HUES48 (cell line): Measurements from ENCODE around the gene TAS2R13.

ENCODE experiments used
- H3K27ac ChIP-seq: one replicate; pipeline ENCODE4 v1.7.0; 2013; ENCODE audit warnings: low read depth, low read length, inconsistent platforms
- H3K27me3 ChIP-seq: 2 replicates; pipeline ENCODE4 v1.6.1; 2013; ENCODE audit warnings: mild to moderate bottlenecking, low read length; ENCODE audit not compliant: control insufficient read depth, insufficient read depth
- H3K36me3 ChIP-seq: 2 replicates; pipeline ENCODE4 v1.6.1; 2013; ENCODE audit warnings: low read length; ENCODE audit not compliant: control insufficient read depth, insufficient read depth
- H3K4me1 ChIP-seq: 2 replicates; pipeline ENCODE4 v1.6.1; 2013; ENCODE audit warnings: mild to moderate bottlenecking, low read length; ENCODE audit not compliant: control insufficient read depth, insufficient read depth
- H3K4me3 ChIP-seq: 2 replicates; pipeline ENCODE4 v1.5.1; 2013; ENCODE audit warnings: mild to moderate bottlenecking, low read depth, low read length
- H3K9ac ChIP-seq: 2 replicates; pipeline ENCODE4 v1.6.1; 2013; ENCODE audit warnings: mild to moderate bottlenecking, low read depth, low read length, moderate library complexity
- H3K9me3 ChIP-seq: 2 replicates; pipeline ENCODE4 v1.6.1; 2013; ENCODE audit warnings: low read length; ENCODE audit not compliant: control insufficient read depth, insufficient read depth

Gene TAS2R13

GRCh38 chr12:10926269-10926668 lies 16.9 kb upstream of the TAS2R13 start:
- no peaks in the 10 kb centered on the region for H3K4me1 ChIP-seq
- H3K36me3 ChIP-seq: no peaks in the 10 kb centered on the region
- H3K27me3 ChIP-seq: no peaks in the 10 kb centered on the region
- H3K4me3 ChIP-seq: no peak overlapping the region
- no peaks in the 10 kb centered on the region for H3K9me3 ChIP-seq
- H3K9ac ChIP-seq: no peak overlapping the region
- no peak overlapping the region for H3K27ac ChIP-seq

GRCh38 chr12:10919809-10920208 lies 10.4 kb upstream of the TAS2R13 start:
- no peak overlapping the region for H3K27ac ChIP-seq
- H3K9ac ChIP-seq: no peak overlapping the region
- no peaks in the 10 kb centered on the region for H3K36me3 ChIP-seq
- no peaks in the 10 kb centered on the region for H3K9me3 ChIP-seq
- no peak overlapping the region for H3K4me3 ChIP-seq
- no peaks in the 10 kb centered on the region; the same call in 1 of the 2 replicates for H3K4me1 ChIP-seq
- H3K27me3 ChIP-seq: no peaks in the 10 kb centered on the region

- Histone ChIP-seq H3K27me3 (no peaks in the 10 kb centered on the region), H3K36me3 (no peaks in the 10 kb centered on the region), H3K4me1 (peaks cover 10% of the 10 kb centered on the region; the same call in 1 of the 2 replicates), H3K4me3 (no peak overlapping the region), H3K27ac (no peak overlapping the region), H3K9me3 (no peaks in the 10 kb centered on the region), H3K9ac (no peak overlapping the region)
Measured at GRCh38 chr12:10910380-10910779, 1.0 kb upstream of the TAS2R13 start.

- H3K27ac ChIP-seq: no peak overlapping the region
- no peaks in the 10 kb centered on the region for H3K9me3 ChIP-seq
- H3K36me3 ChIP-seq: no peaks in the 10 kb centered on the region
- no peak overlapping the region for H3K9ac ChIP-seq
- no peaks in the 10 kb centered on the region for H3K27me3 ChIP-seq
- H3K4me1 ChIP-seq: no peaks in the 10 kb centered on the region
- no peak overlapping the region for H3K4me3 ChIP-seq
Measured at GRCh38 chr12:10904686-10905085, 4.7 kb downstream of the TAS2R13 start.

GRCh38 chr12:10901427-10901826 lies 7.9 kb downstream of the TAS2R13 start:
- no peak overlapping the region for H3K4me3 ChIP-seq
- no peaks in the 10 kb centered on the region for H3K36me3 ChIP-seq
- no peaks in the 10 kb centered on the region for H3K4me1 ChIP-seq
- no peaks in the 10 kb centered on the region for H3K27me3 ChIP-seq
- H3K27ac ChIP-seq: no peak overlapping the region
- H3K9me3 ChIP-seq: no peaks in the 10 kb centered on the region
- no peak overlapping the region for H3K9ac ChIP-seq

GRCh38 chr12:10900972-10901371 lies 8.4 kb downstream of the TAS2R13 start:
- no peak overlapping the region for H3K27ac ChIP-seq

GRCh38 chr12:10900530-10900929 lies 8.8 kb downstream of the TAS2R13 start:
- Histone ChIP-seq H3K27ac (no peak overlapping the region), H3K4me3 (no peak overlapping the region), H3K27me3 (no peaks in the 10 kb centered on the region), H3K4me1 (no peaks in the 10 kb centered on the region), H3K36me3 (no peaks in the 10 kb centered on the region), H3K9me3 (no peaks in the 10 kb centered on the region), H3K9ac (no peak overlapping the region)

More at GRCh38 chr12:10900972-10901371, 8.4 kb downstream of the TAS2R13 start:
- no peaks in the 10 kb centered on the region for H3K9me3 ChIP-seq
- H3K27me3 ChIP-seq: no peaks in the 10 kb centered on the region
- no peaks in the 10 kb centered on the region for H3K4me1 ChIP-seq
- H3K4me3 ChIP-seq: no peak overlapping the region
- no peak overlapping the region for H3K9ac ChIP-seq
- no peaks in the 10 kb centered on the region for H3K36me3 ChIP-seq

- H3K27me3 ChIP-seq: no peaks in the 10 kb centered on the region
- no peaks in the 10 kb centered on the region for H3K4me1 ChIP-seq
- no peak overlapping the region for H3K27ac ChIP-seq
- no peak overlapping the region for H3K4me3 ChIP-seq
- H3K9ac ChIP-seq: no peak overlapping the region
- no peaks in the 10 kb centered on the region for H3K9me3 ChIP-seq
- no peaks in the 10 kb centered on the region for H3K36me3 ChIP-seq
Measured at GRCh38 chr12:10896854-10897253, 12.5 kb downstream of the TAS2R13 start.

- Histone ChIP-seq H3K9me3 (no peaks in the 10 kb centered on the region), H3K27ac (no peak overlapping the region), H3K4me1 (0 out of 2 replicates have a peak, but pooled peaks cover 4% of the 10 kb centered on the region), H3K27me3 (no peaks in the 10 kb centered on the region), H3K9ac (no peak overlapping the region), H3K36me3 (no peaks in the 10 kb centered on the region), H3K4me3 (no peak overlapping the region)
Measured at GRCh38 chr12:10891937-10892336, 17.4 kb downstream of the TAS2R13 start.

GRCh38 chr12:10889226-10889625 lies 20.1 kb downstream of the TAS2R13 start:
- H3K9ac ChIP-seq: no peak overlapping the region
- no peak overlapping the region for H3K4me3 ChIP-seq
- no peaks in the 10 kb centered on the region for H3K9me3 ChIP-seq
- no peaks in the 10 kb centered on the region for H3K36me3 ChIP-seq
- no peaks in the 10 kb centered on the region for H3K27me3 ChIP-seq
- no peak overlapping the region for H3K27ac ChIP-seq
- 0 out of 2 replicates have a peak, but pooled peaks cover 4% of the 10 kb centered on the region for H3K4me1 ChIP-seq

GRCh38 chr12:10884086-10884725 lies 25.2 kb downstream of the TAS2R13 start, which contains the start of gene PRH1:
Gene PRH1, minus strand, starts transcription at chr12:10884255. Its CDS starts 38 bp downstream, at chr12:10884217.
- Histone ChIP-seq H3K27me3 (no peaks in the 10 kb centered on the region), H3K27ac (no peak within 1 kb of the TSS), H3K4me3 (no peak within 1 kb of the TSS), H3K36me3 (no peaks in the 10 kb centered on the region), H3K9me3 (no peaks in the 10 kb centered on the region), H3K4me1 (no peaks in the 10 kb centered on the region), H3K9ac (no peak within 1 kb of the TSS)
